Measurements from ENCODE around the gene ZNF561.
"Not testable (repeated sequence)": the region's sequence is repeated elsewhere in the genome, so short reads cannot be mapped to it uniquely, and the experiment has no call there.

The ZNF561 gene

GRCh38 chr19:9621156-9622037 is at the start of gene ZNF561:
TSS of gene ZNF561 (minus strand) at chr19:9621232. CDS start at chr19:9619456, 1,776 bp downstream.
- in situ Hi-C loops (cut with MboI; ENCODE audit: low sequenced_read_pairs): loop anchor here (10.0 kb wide), 1 partner anchor 173 kb away; no protein-coding TSS in a partner anchor

DNA sequence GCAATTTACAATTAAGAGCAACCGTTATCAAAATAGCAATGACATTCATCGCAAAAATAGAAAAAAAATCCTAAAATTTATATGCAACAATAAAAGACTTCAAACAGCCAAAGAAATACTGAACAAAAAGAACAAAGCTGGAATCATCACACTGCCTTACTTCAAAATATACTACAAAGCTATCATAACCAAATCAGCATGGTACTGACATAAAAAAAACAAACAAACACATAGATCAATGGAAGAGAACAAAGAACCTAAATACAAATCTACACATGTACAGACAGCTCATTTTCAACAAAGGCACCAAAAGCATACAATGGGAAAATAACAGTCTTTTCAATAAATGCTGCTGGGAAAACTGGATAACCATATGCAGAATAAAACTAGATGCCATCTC is 47.5 kb upstream of the ZNF561 start:
- in situ Hi-C loops (cut with MboI; ENCODE audit: low sequenced_read_pairs): no loop called here

- in situ Hi-C loops (cut with MboI; ENCODE audit: low sequenced_read_pairs): no loop called here
Observed at GRCh38 chr19:9667898-9668297, 46.9 kb upstream of the ZNF561 start.

GRCh38 chr19:9658769-9659168 is 37.7 kb upstream of the ZNF561 start:
- in situ Hi-C loops (cut with MboI; ENCODE audit: low sequenced_read_pairs): no loop called here

- in situ Hi-C loops (cut with MboI; ENCODE audit: low sequenced_read_pairs): not testable (repeated sequence)
Observed at GRCh38 chr19:9653066-9653555, 32.1 kb upstream of the ZNF561 start.

DNA sequence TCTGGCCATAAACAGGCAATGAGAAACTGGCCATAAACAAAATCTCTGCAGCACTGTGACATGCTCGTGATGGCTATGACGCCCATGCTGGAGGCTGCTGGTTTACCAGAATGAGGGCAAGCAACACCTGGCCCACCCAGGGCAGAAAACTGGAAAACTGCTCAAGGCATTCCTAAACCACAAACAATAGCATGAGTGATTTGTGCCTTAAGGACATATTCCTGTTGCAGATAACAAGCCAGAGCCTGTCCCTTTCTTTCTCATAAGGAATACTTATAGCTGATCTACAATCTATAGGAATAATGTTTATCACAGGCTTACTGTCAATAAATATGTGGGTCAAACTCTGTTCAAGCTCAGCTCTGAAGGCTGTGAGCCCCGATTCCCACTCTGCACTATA is 30.4 kb upstream of the ZNF561 start:
- in situ Hi-C loops (cut with MboI; ENCODE audit: low sequenced_read_pairs): not testable (repeated sequence)

DNA sequence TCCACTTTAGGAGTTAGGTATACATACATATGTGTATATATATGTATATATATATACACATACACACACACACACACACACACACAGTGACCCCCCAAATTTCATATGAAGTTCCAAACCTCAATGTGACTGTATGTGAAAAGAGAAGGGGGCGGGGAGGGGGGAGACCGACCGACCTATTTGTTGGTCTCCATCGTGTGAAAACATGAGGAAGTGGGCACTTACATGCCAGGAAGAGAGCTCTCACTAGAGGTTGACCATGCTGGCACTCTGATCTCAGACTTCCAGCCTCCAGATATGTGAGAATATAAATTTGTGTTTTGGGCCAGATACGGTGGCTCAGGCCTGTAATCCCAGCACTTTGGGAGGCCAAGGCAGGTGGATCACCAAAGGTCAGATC is 29.3 kb upstream of the ZNF561 start:
- in situ Hi-C loops (cut with MboI; ENCODE audit: low sequenced_read_pairs): no loop called here

GRCh38 chr19:9645472-9645871 is 24.4 kb upstream of the ZNF561 start:
- in situ Hi-C loops (cut with MboI; ENCODE audit: low sequenced_read_pairs): no loop called here

- in situ Hi-C loops (cut with MboI; ENCODE audit: low sequenced_read_pairs): no loop called here
Observed at GRCh38 chr19:9644472-9644871, 23.4 kb upstream of the ZNF561 start.

- in situ Hi-C loops (cut with MboI; ENCODE audit: low sequenced_read_pairs): no loop called here
Observed at GRCh38 chr19:9641810-9642209, 20.8 kb upstream of the ZNF561 start.

DNA sequence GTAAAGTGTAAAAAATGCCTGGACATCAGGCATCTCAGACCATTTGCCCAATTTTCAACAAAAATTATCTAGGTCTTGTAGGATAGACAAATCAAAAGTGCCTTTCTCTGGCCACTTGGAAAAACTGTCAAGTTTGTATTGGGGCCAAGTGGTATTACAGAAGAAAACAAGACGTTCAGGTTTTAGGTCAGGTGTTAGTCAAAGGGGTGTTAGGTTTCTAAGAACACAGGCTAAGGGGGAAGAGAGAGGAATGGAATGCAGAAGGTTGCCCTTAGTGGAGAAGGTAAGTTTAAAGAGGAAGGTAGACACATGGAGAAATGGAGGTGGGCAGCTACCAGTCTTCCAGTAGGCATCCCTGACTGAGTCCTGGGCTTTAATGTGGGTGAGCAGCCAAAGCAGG is 19.9 kb upstream of the ZNF561 start:
- in situ Hi-C loops (cut with MboI; ENCODE audit: low sequenced_read_pairs): no loop called here

DNA sequence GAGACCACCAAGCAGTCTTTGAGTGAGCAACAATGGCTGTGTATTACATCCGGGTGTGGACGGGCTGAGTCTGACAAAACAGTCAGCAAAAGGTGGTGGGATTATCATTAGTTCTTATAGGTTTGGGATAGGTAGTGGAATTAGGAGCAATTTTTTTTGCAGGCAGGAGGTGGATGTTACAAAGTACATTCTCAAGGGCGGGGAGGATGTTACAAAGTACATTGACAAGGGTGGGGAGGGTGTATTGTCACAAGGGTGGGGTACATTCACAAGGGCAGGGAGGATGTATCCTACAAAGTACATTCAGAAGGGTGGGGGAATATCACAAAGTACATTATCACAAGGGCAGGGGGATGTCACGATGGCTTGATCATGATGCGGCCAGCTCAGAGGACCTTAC is 15.0 kb upstream of the ZNF561 start:
- in situ Hi-C loops (cut with MboI; ENCODE audit: low sequenced_read_pairs): no loop called here

GRCh38 chr19:9627856-9628255 is 6.8 kb upstream of the ZNF561 start:
- in situ Hi-C loops (cut with MboI; ENCODE audit: low sequenced_read_pairs): loop anchor here (10.0 kb wide), 1 partner anchor 167 kb away; no protein-coding TSS in a partner anchor

DNA sequence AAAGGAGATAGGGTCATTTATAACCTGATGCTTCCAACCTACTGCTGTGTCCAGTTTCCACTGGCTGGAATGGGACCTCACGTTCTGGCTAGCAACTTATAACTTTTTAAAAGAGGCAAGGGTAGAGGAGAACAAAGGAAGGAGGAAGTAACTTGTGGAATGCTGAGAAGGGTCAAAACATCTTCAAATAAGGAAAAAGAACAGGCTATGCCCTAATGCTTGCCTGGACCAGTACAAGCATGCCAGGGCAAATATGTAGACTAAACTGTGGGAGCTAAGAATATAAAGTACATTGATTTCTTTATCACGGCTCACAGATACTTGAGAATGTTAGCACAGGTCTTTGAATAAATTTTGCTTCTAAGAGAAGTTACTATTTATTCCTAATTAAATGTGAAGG is 1.5 kb upstream of the ZNF561 start:
- in situ Hi-C loops (cut with MboI; ENCODE audit: low sequenced_read_pairs): loop anchor here (10.0 kb wide), 1 partner anchor 172 kb away; no protein-coding TSS in a partner anchor

GRCh38 chr19:9620842-9621155 is 233 bp downstream of the ZNF561 start:
- in situ Hi-C loops (cut with MboI; ENCODE audit: low sequenced_read_pairs): loop anchor here (10.0 kb wide), 1 partner anchor 174 kb away; no protein-coding TSS in a partner anchor

GRCh38 chr19:9615844-9616243 is 5.2 kb downstream of the ZNF561 start:
- in situ Hi-C loops (cut with MboI; ENCODE audit: low sequenced_read_pairs): no loop called here

GRCh38 chr19:9610484-9611113 is 10.4 kb downstream of the ZNF561 start:
- in situ Hi-C loops (cut with MboI; ENCODE audit: low sequenced_read_pairs): no loop called here

- in situ Hi-C loops (cut with MboI; ENCODE audit: low sequenced_read_pairs): no loop called here
Observed at GRCh38 chr19:9608912-9609311, 12.1 kb downstream of the ZNF561 start.

DNA sequence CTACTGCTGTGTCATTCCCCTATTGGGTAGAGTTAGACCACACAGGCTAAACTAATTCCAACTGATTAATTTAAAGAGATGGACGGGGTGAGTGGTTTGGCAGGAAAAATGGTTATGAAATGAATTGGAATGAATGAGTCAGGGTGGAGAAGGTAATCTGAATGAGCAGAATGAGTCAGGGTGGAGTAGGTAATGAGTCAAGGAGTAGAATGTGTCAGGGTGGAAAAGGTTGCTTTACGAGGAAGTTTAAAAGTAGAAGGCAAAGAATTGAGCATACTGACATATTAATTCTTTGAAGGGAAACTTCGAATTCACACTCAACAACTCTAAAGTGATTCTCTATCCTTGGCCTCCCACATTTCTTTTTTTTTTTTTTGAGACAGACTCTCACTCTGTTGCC is 24.0 kb downstream of the ZNF561 start:
- in situ Hi-C loops (cut with MboI; ENCODE audit: low sequenced_read_pairs): no loop called here

- in situ Hi-C loops (cut with MboI; ENCODE audit: low sequenced_read_pairs): no loop called here
Observed at GRCh38 chr19:9586764-9587163, 34.3 kb downstream of the ZNF561 start.

GRCh38 chr19:9584073-9584833 is 36.8 kb downstream of the ZNF561 start, which contains the start of gene ZNF121:
TSS of gene ZNF121 (minus strand) at chr19:9584504. CDS start at chr19:9568097, 16,407 bp downstream.
- in situ Hi-C loops (cut with MboI; ENCODE audit: low sequenced_read_pairs): no loop called here

Measured in HL-60/S4 (cell line).